CD4-positive, CD25-positive, alpha-beta regulatory T cell (primary cell): ENCODE results near the gene MSRB3. TPM values are rescaled to one million over a fixed set of nuclear protein-coding genes. Genes with fewer than 3 reads are reported as not detected.
"Not testable (repeated sequence)": the region's sequence is repeated elsewhere in the genome, so short reads cannot be mapped to it uniquely, and the experiment has no call there.

Experiments used
- ATAC-seq, 2 donors: fragments of 150-1000 bp; cut with Tn5 transposase; one replicate each; pipeline ENCODE4 v1.10.0; 2021; ENCODE audit warnings: low read depth in 2 of 2, moderate number of reproducible peaks in 2 of 2, moderate library complexity in 1 of 2
- DNase-seq, 3 donors: peaks; one replicate each; pipeline versions ENCODE4 v3.0.0 to v3.0.0-alpha.2; 2012 to 2022; ENCODE audit warnings: mixed read lengths in 1 of 3
- H3K27ac ChIP-seq: one replicate; pipeline ENCODE4 v1.7.0; 2013; ENCODE audit warnings: mild to moderate bottlenecking, low read length; ENCODE audit not compliant: insufficient read depth, poor library complexity, severe bottlenecking
- H3K27me3 ChIP-seq: one replicate; pipeline ENCODE4 v1.7.0; 2013; ENCODE audit warnings: low read length; ENCODE audit not compliant: control insufficient read depth, insufficient read depth
- H3K36me3 ChIP-seq: one replicate; pipeline ENCODE4 v1.7.0; 2013; ENCODE audit warnings: mild to moderate bottlenecking, low read length, moderate library complexity; ENCODE audit not compliant: control insufficient read depth, insufficient read depth
- H3K4me1 ChIP-seq: 2 replicates; pipeline ENCODE4 v1.7.0; 2013; ENCODE audit warnings: mild to moderate bottlenecking, low read length; ENCODE audit not compliant: insufficient read depth, control insufficient read depth, poor library complexity, severe bottlenecking
- H3K4me3 ChIP-seq: one replicate; pipeline ENCODE4 v1.7.0; 2013; ENCODE audit warnings: low read depth, mild to moderate bottlenecking, low read length, moderate library complexity
- H3K9me3 ChIP-seq, 2 experiments: 1 replicate in 1 of 2; 2 replicates in 1 of 2; pipeline ENCODE4 v1.7.0; 2013; ENCODE audit warnings: low read length in 2 of 2, mild to moderate bottlenecking in 1 of 2, moderate library complexity in 1 of 2; ENCODE audit not compliant: control insufficient read depth in 2 of 2
- H3K27ac Mint-ChIP-seq, 3 donors: one replicate each; pipeline ENCODE4 v1.8.0; 2020 to 2022; ENCODE audit warnings: mild to moderate bottlenecking in 3 of 3, mixed read lengths in 3 of 3, moderate library complexity in 2 of 3
- H3K27me3 Mint-ChIP-seq: one replicate; pipeline ENCODE4 v1.8.0; 2022; ENCODE audit warnings: mild to moderate bottlenecking, mixed read lengths
- H3K36me3 Mint-ChIP-seq: one replicate; pipeline ENCODE4 v1.8.0; 2020; ENCODE audit warnings: mixed read lengths
- H3K4me1 Mint-ChIP-seq, 4 donors: one replicate each; pipeline ENCODE4 v1.8.0; 2020 to 2022; ENCODE audit warnings: mixed read lengths in 4 of 4, mild to moderate bottlenecking in 1 of 4
- H3K4me3 Mint-ChIP-seq, 4 donors: one replicate each; pipeline ENCODE4 v1.8.0; 2020 to 2022; ENCODE audit warnings: mild to moderate bottlenecking in 4 of 4, mixed read lengths in 4 of 4, moderate library complexity in 3 of 4
- H3K9me3 Mint-ChIP-seq, 7 donors: one replicate each; pipeline ENCODE4 v1.8.0; 2020 to 2022; ENCODE audit warnings: mixed read lengths in 7 of 7, mild to moderate bottlenecking in 3 of 7, moderate library complexity in 2 of 7
- polyA plus RNA-seq, 4 donors: library from polyadenylated mRNA; unstranded; fragments of 300-500 nt; fragmentation: Illumina TruSeq; gene quantifications; one replicate each; pipeline ENCODE4 v1.2.3, GENCODE V29; 2021
- total RNA-seq: library from RNA; stranded (reverse); gene quantifications from one replicate; pipeline ENCODE4 v1.2.3, GENCODE V29; 2022

The MSRB3 gene
- total and polyA plus RNA-seq, 5 donors from 2014 or later, result 1.8 TPM; not detected in 4

DNA sequence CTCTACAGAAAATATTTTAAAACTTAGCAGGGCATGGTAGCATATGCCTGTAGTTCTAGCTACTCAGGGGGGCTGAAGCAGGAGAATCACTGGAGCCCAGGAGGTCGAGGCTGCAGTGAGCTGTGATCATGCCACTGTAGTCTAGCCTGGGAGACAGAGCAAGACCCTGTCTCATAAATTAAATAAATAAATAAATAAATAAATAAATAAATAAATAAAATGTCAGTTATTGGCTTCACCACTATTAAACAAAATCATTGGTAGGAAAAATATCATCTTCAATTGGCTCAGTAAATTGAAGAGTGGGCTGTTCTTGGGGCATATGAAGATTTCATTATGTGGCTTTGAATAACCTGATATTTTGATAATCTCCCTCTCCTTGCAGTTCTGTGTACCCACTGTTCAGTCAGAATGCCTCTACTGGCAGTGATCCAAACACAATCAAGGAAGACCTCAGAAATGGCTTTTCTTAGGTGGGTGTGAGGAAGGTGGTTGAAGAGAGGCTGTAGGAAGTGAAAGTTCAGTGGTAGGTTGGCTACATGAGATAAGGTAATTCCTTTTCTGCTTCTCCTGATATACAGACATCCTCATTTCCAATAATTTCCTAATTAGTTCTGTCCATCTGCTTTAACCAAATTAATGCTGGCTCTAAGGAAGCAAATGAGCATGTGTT is 175.8 kb downstream of the MSRB3 start:
- no peaks in the 10 kb centered on the region for H3K4me1 Mint-ChIP-seq
- H3K9me3 Mint-ChIP-seq, result peaks cover 0 to 2% (median 0%) of the 10 kb centered on the region in 7 donors
- no peaks in the 10 kb centered on the region for H3K36me3 Mint-ChIP-seq
- Histone ChIP-seq H3K4me3 (no peak overlapping the region), H3K36me3 (no peaks in the 10 kb centered on the region), H3K27me3 (peaks cover 2% of the 10 kb centered on the region), H3K27ac (no peak overlapping the region), H3K4me1 (no peaks in the 10 kb centered on the region), H3K9me3 (no peaks in the 10 kb centered on the region)
- H3K27me3 Mint-ChIP-seq, result no peaks in the 10 kb centered on the region
- no peak for ATAC-seq
- no peak overlapping the region for H3K27ac Mint-ChIP-seq
- no peak for DNase-seq
- H3K4me3 Mint-ChIP-seq, result no peak overlapping the region

DNA sequence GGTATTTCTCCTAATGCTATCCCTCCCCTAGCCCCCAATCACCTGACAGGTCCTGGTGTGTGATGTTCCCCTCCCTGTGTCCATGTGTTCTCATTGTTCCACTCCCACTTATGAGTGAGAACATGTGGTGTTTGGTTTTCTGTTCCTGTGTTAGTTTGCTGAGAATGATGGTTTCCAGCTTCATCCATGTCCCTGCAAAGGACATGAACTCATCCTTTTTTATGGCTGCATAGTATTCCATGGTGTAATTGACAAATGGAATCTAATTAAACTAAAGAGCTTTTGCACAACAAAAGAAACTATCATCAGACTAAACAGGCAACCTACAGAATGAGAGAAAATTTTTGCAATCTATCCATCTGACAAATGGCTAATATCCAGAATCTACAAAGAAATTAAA is 178.9 kb downstream of the MSRB3 start:
- H3K27me3 Mint-ChIP-seq, DNase-seq, H3K27me3 ChIP-seq, H3K36me3 ChIP-seq, H3K4me1 Mint-ChIP-seq, H3K27ac ChIP-seq, H3K4me1 ChIP-seq, H3K4me3 ChIP-seq, H3K27ac Mint-ChIP-seq, H3K4me3 Mint-ChIP-seq, H3K9me3 Mint-ChIP-seq, H3K36me3 Mint-ChIP-seq, ATAC-seq, H3K9me3 ChIP-seq: not testable (repeated sequence)

DNA sequence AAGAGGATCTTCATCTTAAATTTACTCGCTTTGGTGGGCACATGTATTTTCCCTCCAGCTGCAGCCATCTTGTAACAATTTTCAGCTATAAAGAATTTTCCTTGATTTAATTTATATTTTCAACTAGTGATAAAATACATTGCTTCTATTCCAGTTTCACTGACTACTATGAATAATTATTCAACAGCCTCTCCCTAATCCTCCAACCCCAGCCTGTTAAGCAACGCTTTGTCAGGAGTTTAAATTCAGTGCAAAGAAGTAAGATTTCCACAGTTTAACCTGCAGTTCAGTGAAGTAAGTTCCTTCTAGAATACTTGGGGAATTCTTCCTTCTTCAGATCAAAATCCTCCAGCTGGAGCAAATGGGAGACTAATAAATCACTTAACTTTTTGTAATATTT is 180.2 kb downstream of the MSRB3 start:
- Mint-ChIP-seq H3K9me3 (peaks cover 0 to 6% (median 0%) of the 10 kb centered on the region in 7 donors), H3K36me3 (no peaks in the 10 kb centered on the region), H3K4me3 (no peak overlapping the region), H3K27ac (no peak overlapping the region), H3K4me1 (no peaks in the 10 kb centered on the region), H3K27me3 (no peaks in the 10 kb centered on the region)
- no peaks in the 10 kb centered on the region for H3K9me3 ChIP-seq
- no peak for ATAC-seq
- no peaks in the 10 kb centered on the region for H3K36me3 ChIP-seq
- DNase-seq, result no peak
- H3K27me3 ChIP-seq, result no peaks in the 10 kb centered on the region
- H3K4me1 ChIP-seq, result no peaks in the 10 kb centered on the region
- H3K27ac ChIP-seq, result no peak overlapping the region
- H3K4me3 ChIP-seq, result no peak overlapping the region

DNA sequence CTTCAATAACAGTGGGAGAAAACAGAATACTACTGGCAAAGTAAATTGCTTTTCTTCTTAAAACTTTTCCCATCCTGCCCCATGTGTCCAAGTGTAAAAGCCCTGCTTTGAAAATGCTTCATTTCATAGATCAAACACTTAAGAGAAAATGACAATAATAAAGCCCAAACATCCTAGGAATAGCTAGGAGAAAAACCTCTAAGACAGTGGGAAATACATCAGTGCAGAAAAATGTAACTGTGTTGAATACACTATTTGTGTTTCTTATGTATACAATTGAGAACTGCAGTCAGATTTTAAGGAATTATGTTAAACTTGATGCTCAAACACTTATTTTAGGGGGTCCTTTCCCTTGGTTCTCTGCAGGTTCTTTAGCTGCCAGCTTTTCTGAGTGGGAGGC is 181.1 kb downstream of the MSRB3 start:
- Mint-ChIP-seq H3K4me3 (no peak overlapping the region), H3K9me3 (peaks cover 0 to 6% (median 0%) of the 10 kb centered on the region in 7 donors), H3K4me1 (no peaks in the 10 kb centered on the region), H3K27me3 (no peaks in the 10 kb centered on the region), H3K27ac (no peak overlapping the region), H3K36me3 (no peaks in the 10 kb centered on the region)
- H3K4me3 ChIP-seq, result no peak overlapping the region
- no peaks in the 10 kb centered on the region for H3K4me1 ChIP-seq
- DNase-seq (no peak), ATAC-seq (no peak)
- no peaks in the 10 kb centered on the region for H3K9me3 ChIP-seq
- no peaks in the 10 kb centered on the region for H3K36me3 ChIP-seq
- no peak overlapping the region for H3K27ac ChIP-seq
- H3K27me3 ChIP-seq, result no peaks in the 10 kb centered on the region

DNA sequence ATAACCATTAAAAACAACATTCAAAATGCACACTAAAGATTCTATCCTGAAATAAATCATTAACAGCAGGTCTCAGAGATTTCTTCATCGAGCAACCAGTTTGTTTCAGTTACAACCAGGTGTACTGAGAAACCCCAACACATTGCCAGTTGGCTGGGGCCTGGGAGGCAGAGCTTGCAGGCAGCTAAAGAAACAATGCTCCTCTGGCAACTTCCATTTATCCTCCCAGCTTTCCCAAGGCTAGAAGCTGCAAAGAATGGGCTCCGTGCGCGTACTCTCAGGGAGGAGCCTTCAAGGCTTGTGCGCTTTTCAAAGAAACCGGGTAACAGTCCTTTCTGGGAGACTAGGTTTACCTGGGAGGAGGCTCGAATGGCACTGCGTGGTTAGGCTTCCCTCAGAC is 181.6 kb downstream of the MSRB3 start:
- H3K27me3 ChIP-seq, result no peaks in the 10 kb centered on the region
- no peak overlapping the region for H3K4me3 ChIP-seq
- DNase-seq, result no peak
- no peaks in the 10 kb centered on the region for H3K4me1 Mint-ChIP-seq
- no peak for ATAC-seq
- H3K4me3 Mint-ChIP-seq, result no peak overlapping the region
- no peaks in the 10 kb centered on the region for H3K27me3 Mint-ChIP-seq
- H3K27ac ChIP-seq, result no peak overlapping the region
- H3K9me3 Mint-ChIP-seq, result peaks cover 0 to 6% (median 0%) of the 10 kb centered on the region in 7 donors
- H3K9me3 ChIP-seq, result no peaks in the 10 kb centered on the region
- no peaks in the 10 kb centered on the region for H3K4me1 ChIP-seq
- no peaks in the 10 kb centered on the region for H3K36me3 ChIP-seq
- no peaks in the 10 kb centered on the region for H3K36me3 Mint-ChIP-seq
- no peak overlapping the region for H3K27ac Mint-ChIP-seq

DNA sequence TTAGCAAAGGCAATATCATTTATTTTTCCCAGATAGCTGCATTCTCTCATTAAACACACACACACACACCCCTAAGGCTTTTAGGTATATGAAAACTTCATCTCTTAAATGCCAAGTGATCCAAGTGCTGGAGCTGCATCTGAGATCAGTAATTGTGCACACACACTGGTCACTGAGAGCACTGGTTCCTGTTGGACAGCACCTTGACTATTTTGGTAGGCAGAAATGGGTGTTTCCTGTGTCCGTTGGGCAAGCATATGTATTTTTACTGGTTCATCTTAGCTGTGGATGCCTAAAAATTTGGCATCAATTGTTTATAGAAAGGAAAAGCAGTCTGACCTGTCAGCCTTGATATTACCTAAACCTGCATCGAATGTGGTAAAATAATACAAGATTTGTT is 182.5 kb downstream of the MSRB3 start:
- ATAC-seq, result no peak

DNA sequence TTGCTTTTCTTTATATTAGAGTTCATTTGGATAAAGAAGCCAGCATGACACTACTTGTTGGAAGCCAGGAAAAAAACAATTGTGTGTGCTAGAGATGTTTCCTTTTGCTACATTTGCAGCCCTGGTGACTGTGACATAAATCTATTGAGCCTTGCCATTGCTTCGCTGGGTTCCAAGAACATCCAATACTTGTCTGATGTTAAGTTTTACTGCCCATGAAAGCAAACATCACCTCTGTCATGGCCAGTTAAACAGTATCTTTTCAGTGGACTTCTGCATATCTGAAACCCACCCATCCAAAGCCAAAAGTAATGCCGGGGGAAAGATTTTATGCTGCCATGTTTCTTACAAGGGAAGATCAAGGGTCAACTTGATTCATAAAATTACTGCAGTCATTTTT is 184.0 kb downstream of the MSRB3 start:
- Histone ChIP-seq H3K36me3 (no peaks in the 10 kb centered on the region), H3K27me3 (no peaks in the 10 kb centered on the region), H3K27ac (no peak overlapping the region), H3K4me3 (no peak overlapping the region), H3K4me1 (no peaks in the 10 kb centered on the region), H3K9me3 (no peaks in the 10 kb centered on the region)
- peaks cover 0 to 6% (median 0%) of the 10 kb centered on the region in 7 donors for H3K9me3 Mint-ChIP-seq
- H3K36me3 Mint-ChIP-seq, result no peaks in the 10 kb centered on the region
- no peaks in the 10 kb centered on the region for H3K4me1 Mint-ChIP-seq
- H3K27ac Mint-ChIP-seq, result no peak overlapping the region
- ATAC-seq, result no peak
- no peak for DNase-seq
- H3K27me3 Mint-ChIP-seq, result no peaks in the 10 kb centered on the region
- H3K4me3 Mint-ChIP-seq, result no peak overlapping the region

More for the DNA sequence above, 182.5 kb downstream of the MSRB3 start:
- no peaks in the 10 kb centered on the region for H3K4me1 ChIP-seq
- H3K4me3 Mint-ChIP-seq, result no peak overlapping the region
- H3K27ac ChIP-seq, result no peak overlapping the region
- no peak overlapping the region for H3K27ac Mint-ChIP-seq
- no peaks in the 10 kb centered on the region for H3K27me3 Mint-ChIP-seq
- H3K27me3 ChIP-seq, result no peaks in the 10 kb centered on the region
- H3K4me3 ChIP-seq, result no peak overlapping the region
- H3K4me1 Mint-ChIP-seq, result no peaks in the 10 kb centered on the region
- H3K9me3 Mint-ChIP-seq, result peaks cover 0 to 6% (median 0%) of the 10 kb centered on the region in 7 donors
- no peaks in the 10 kb centered on the region for H3K36me3 ChIP-seq
- DNase-seq, result no peak
- H3K9me3 ChIP-seq, result no peaks in the 10 kb centered on the region
- no peaks in the 10 kb centered on the region for H3K36me3 Mint-ChIP-seq

DNA sequence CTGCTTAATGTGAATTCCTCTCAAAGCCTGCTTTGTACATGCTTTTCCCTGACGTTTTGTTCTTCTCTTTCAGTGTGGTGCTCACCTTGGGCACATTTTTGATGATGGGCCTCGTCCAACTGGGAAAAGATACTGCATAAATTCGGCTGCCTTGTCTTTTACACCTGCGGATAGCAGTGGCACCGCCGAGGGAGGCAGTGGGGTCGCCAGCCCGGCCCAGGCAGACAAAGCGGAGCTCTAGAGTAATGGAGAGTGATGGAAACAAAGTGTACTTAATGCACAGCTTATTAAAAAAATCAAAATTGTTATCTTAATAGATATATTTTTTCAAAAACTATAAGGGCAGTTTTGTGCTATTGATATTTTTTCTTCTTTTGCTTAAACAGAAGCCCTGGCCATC is 184.6 kb downstream of the MSRB3 start:
- Mint-ChIP-seq H3K27me3 (no peaks in the 10 kb centered on the region), H3K4me3 (no peak overlapping the region), H3K9me3 (peaks cover 0 to 6% (median 0%) of the 10 kb centered on the region in 7 donors), H3K4me1 (no peaks in the 10 kb centered on the region), H3K36me3 (no peaks in the 10 kb centered on the region), H3K27ac (no peak overlapping the region)
- H3K27me3 ChIP-seq, result no peaks in the 10 kb centered on the region
- no peak for ATAC-seq
- no peaks in the 10 kb centered on the region for H3K4me1 ChIP-seq
- H3K4me3 ChIP-seq, result no peak overlapping the region
- H3K36me3 ChIP-seq, result no peaks in the 10 kb centered on the region
- no peak for DNase-seq
- H3K27ac ChIP-seq, result no peak overlapping the region
- H3K9me3 ChIP-seq, result no peaks in the 10 kb centered on the region
